Subcutaneous abdominal adipose tissue (tissue), 5 donors: ENCODE measurements around the gene CDH15.

ENCODE experiments used
- H3K27ac ChIP-seq: one replicate; pipeline ENCODE4 v1.7.0; 2013; ENCODE audit warnings: low read depth, mild to moderate bottlenecking, inconsistent platforms, low read length, moderate library complexity
- H3K27me3 ChIP-seq, 5 donors: one replicate each; pipeline ENCODE4 v1.7.0; 2013; ENCODE audit warnings: low read length in 5 of 5, inconsistent platforms in 1 of 5; ENCODE audit not compliant: control insufficient read depth in 5 of 5, insufficient read depth in 4 of 5
- H3K36me3 ChIP-seq, 5 donors: one replicate each; pipeline ENCODE4 v1.7.0; 2013; ENCODE audit warnings: low read length in 5 of 5; ENCODE audit not compliant: control insufficient read depth in 5 of 5, insufficient read depth in 5 of 5
- H3K4me1 ChIP-seq, 5 donors: one replicate each; pipeline ENCODE4 v1.7.0; 2013; ENCODE audit warnings: low read length in 5 of 5, mild to moderate bottlenecking in 3 of 5, moderate library complexity in 1 of 5; ENCODE audit not compliant: control insufficient read depth in 5 of 5, insufficient read depth in 5 of 5
- H3K4me3 ChIP-seq, 5 donors: one replicate each; pipeline ENCODE4 v1.7.0; 2013; ENCODE audit warnings: low read length in 5 of 5, low read depth in 1 of 5
- H3K9ac ChIP-seq, 5 donors: one replicate each; pipeline ENCODE4 v1.7.0; 2013; ENCODE audit warnings: low read length in 5 of 5, mild to moderate bottlenecking in 4 of 5, moderate library complexity in 3 of 5
- H3K9me3 ChIP-seq, 5 donors: one replicate each; pipeline ENCODE4 v1.7.0; 2013; ENCODE audit warnings: low read length in 5 of 5; ENCODE audit not compliant: control insufficient read depth in 5 of 5
- donor health status: healthy.
- donor health status: healthy.
- donor health status: healthy.
- donor health status: healthy.
- donor health status: healthy.

CDH15 gene

DNA sequence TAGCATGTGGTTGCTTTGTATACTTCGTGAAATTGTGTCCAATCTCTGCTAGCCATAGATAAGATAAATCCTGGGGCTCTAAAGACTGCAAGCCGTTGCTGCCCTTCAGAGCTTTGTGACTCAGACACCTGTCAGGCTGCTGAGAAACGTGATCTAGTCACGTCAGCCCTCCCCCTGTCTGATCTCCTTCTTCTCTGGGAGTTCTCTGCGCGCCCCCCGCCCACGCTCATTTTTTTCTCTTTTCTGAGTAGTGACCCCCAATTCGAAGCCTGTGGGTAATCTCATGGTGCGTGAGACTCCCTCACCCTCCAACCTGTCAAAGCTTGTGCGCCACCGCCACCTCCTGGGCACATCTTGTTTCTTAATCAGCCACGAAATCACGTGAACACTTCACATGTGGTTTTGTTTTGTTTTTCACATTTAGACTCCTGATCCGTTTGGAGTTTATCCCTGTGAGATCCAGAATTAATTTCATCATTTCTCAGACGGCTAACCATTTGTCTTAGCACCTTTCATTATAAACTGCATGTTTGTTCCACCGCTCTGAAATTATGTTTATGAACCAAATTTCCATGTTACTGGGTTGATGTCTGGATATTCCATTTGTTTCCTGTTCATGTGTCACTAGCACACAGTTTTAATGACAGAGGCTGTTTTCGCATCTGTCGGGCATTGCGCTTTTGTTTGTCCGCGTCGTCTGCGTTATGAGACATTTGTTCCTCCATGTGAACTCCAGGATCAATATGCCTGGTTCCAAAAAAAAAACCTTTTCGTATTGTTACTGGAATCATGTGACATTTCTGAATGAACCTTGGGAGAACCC lies 45.0 kb downstream of the CDH15 start:
- H3K4me1 ChIP-seq, result peaks cover 0 to 30% (median 21%) of the 10 kb centered on the region in 5 donors
- H3K9ac ChIP-seq, result peak overlapping the region; percentile 91 to 99 (median 97)
- H3K36me3 ChIP-seq, result peaks cover 0 to 12% (median 10%) of the 10 kb centered on the region in 5 donors
- H3K9me3 ChIP-seq, result no peaks in the 10 kb centered on the region
- H3K27me3 ChIP-seq, result no peaks in the 10 kb centered on the region
- H3K4me3 ChIP-seq, result peak overlapping the region; percentile 75 to 93 (median 91)
- peak overlapping the region; percentile 95 for H3K27ac ChIP-seq

DNA sequence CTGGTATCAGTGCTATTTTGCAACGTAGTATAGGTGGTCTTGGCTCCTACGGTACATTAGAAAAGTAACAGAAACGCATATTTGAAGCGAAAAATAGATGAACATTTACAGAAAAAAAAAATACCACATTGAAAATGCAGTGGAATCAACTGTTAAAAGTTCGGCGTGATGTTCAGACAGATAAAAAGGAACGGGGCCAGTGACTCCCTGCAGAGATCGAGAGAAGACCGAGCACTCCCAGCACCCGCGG lies 45.5 kb downstream of the CDH15 start:
- Histone ChIP-seq H3K9ac (peak overlapping the region; percentile 91 to 99 (median 97)), H3K36me3 (peaks cover 0 to 17% (median 16%) of the 10 kb centered on the region in 5 donors), H3K27me3 (no peaks in the 10 kb centered on the region), H3K27ac (peak overlapping the region; percentile 95), H3K4me1 (peaks cover 0 to 30% (median 21%) of the 10 kb centered on the region in 5 donors), H3K4me3 (peak overlapping the region; percentile 75 to 93 (median 91)), H3K9me3 (no peaks in the 10 kb centered on the region)

GRCh38 chr16:89217388-89218191 lies 46.0 kb downstream of the CDH15 start, which contains the start of gene ZNF778:
ZNF778 (plus strand) TSS chr16:89217703; CDS start chr16:89221128, 3,425 bp downstream.
- Histone ChIP-seq H3K36me3 (peaks cover 0 to 23% (median 20%) of the 10 kb centered on the region in 5 donors), H3K4me1 (peaks cover 0 to 30% (median 21%) of the 10 kb centered on the region in 5 donors), H3K9ac (peak within 1 kb of the TSS; percentile 91 to 99 (median 97)), H3K27ac (peak within 1 kb of the TSS; percentile 95), H3K9me3 (no peaks in the 10 kb centered on the region), H3K4me3 (peak within 1 kb of the TSS; percentile 76 to 93 (median 91)), H3K27me3 (no peaks in the 10 kb centered on the region)

- H3K9ac ChIP-seq, result peak overlapping the region in 2 of 5 donors; percentile 13 to 43
- no peaks in the 10 kb centered on the region for H3K27me3 ChIP-seq
- H3K36me3 ChIP-seq, result peaks cover 0 to 40% (median 30%) of the 10 kb centered on the region in 5 donors
- no peak overlapping the region for H3K4me3 ChIP-seq
- no peak overlapping the region for H3K27ac ChIP-seq
- H3K4me1 ChIP-seq, result peaks cover 0 to 30% (median 21%) of the 10 kb centered on the region in 5 donors
- no peaks in the 10 kb centered on the region for H3K9me3 ChIP-seq
Observed at GRCh38 chr16:89219365-89219764, 47.8 kb downstream of the CDH15 start.

- H3K4me3 ChIP-seq, result no peak overlapping the region
- H3K36me3 ChIP-seq, result peaks cover 0 to 59% (median 45%) of the 10 kb centered on the region in 5 donors
- H3K27ac ChIP-seq, result no peak overlapping the region
- H3K4me1 ChIP-seq, result peaks cover 0 to 21% (median 15%) of the 10 kb centered on the region in 5 donors
- H3K9me3 ChIP-seq, result no peaks in the 10 kb centered on the region
- H3K27me3 ChIP-seq, result no peaks in the 10 kb centered on the region
- H3K9ac ChIP-seq, result no peak overlapping the region
Observed at GRCh38 chr16:89221604-89222003, 50.1 kb downstream of the CDH15 start.

GRCh38 chr16:89222931-89223330 lies 51.4 kb downstream of the CDH15 start:
- H3K36me3 ChIP-seq, result peaks cover 8 to 72% (median 58%) of the 10 kb centered on the region in 5 donors
- H3K4me3 ChIP-seq, result no peak overlapping the region
- peaks cover 0 to 6% (median under 1%) of the 10 kb centered on the region in 5 donors for H3K9me3 ChIP-seq
- H3K27ac ChIP-seq, result no peak overlapping the region
- peaks cover 5 to 13% (median 9%) of the 10 kb centered on the region in 5 donors for H3K4me1 ChIP-seq
- H3K9ac ChIP-seq, result no peak overlapping the region
- peaks cover 0 to 9% (median 0%) of the 10 kb centered on the region in 5 donors for H3K27me3 ChIP-seq

DNA sequence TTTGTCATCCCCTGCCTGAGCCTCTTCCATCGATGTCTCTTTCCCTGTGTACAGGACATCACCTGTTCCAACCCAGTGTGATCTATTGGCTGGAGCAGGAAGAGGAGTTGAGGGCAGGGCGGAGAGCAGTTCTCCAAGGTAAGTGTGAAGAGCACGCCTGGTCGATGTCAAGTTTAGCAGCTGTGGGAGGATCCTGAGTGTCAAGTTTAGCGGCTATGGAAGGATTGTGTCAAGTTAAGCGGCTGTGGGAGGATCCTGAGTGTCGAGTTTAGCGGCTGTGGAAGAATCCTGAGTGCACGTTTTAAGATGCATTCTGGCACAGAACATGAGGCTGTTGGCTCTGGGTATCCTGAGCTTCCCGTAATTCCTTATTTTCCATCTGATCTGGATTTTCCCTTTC lies 53.1 kb downstream of the CDH15 start:
- peaks cover 0 to 18% (median 0%) of the 10 kb centered on the region in 5 donors for H3K4me1 ChIP-seq
- no peak overlapping the region for H3K4me3 ChIP-seq
- H3K36me3 ChIP-seq, result peaks cover 16 to 86% (median 73%) of the 10 kb centered on the region in 5 donors
- peaks cover 0 to 9% (median 2%) of the 10 kb centered on the region in 5 donors for H3K9me3 ChIP-seq
- peaks cover 0 to 11% (median 0%) of the 10 kb centered on the region in 5 donors for H3K27me3 ChIP-seq
- no peak overlapping the region for H3K27ac ChIP-seq
- H3K9ac ChIP-seq, result no peak overlapping the region

DNA sequence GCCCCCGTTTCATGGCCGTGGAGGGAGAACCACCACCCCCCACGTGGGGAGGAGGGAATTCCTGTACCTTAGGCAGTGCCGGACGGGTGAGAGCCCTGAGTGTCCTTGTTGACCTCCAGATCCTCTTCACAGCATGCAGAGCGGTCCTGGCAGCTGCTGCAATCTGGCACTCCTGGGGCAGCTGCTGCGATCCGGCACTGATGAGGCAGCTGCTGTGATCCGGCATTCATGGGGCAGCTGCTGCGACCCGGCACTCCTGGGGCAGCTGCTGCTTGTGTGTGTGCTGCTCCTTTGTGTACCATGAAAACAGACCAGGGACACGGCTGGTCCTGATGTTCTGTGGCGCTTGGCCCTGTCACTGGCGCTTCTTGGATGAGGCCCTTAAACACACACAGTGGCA lies 58.7 kb downstream of the CDH15 start:
- peaks cover 2 to 18% (median 8%) of the 10 kb centered on the region in 5 donors for H3K4me1 ChIP-seq
- no peak overlapping the region for H3K27ac ChIP-seq
- peaks cover 16 to 82% (median 75%) of the 10 kb centered on the region in 5 donors for H3K36me3 ChIP-seq
- peaks cover 0 to 9% (median 3%) of the 10 kb centered on the region in 5 donors for H3K9me3 ChIP-seq
- peaks cover 0 to 11% (median 0%) of the 10 kb centered on the region in 5 donors for H3K27me3 ChIP-seq
- H3K9ac ChIP-seq, result no peak overlapping the region
- H3K4me3 ChIP-seq, result no peak overlapping the region

GRCh38 chr16:89232107-89232506 lies 60.6 kb downstream of the CDH15 start:
- Histone ChIP-seq H3K4me1 (peaks cover 2 to 15% (median 8%) of the 10 kb centered on the region in 5 donors), H3K9me3 (peaks cover 0 to 9% (median 3%) of the 10 kb centered on the region in 5 donors), H3K36me3 (peaks cover 16 to 67% (median 59%) of the 10 kb centered on the region in 5 donors)

More at GRCh38 chr16:89232107-89232506, 60.6 kb downstream of the CDH15 start:
- H3K27ac ChIP-seq, result no peak overlapping the region
- H3K4me3 ChIP-seq, result no peak overlapping the region
- H3K9ac ChIP-seq, result no peak overlapping the region
- H3K27me3 ChIP-seq, result peaks cover 0 to 11% (median 0%) of the 10 kb centered on the region in 5 donors
